GM19023 (cell line): ENCODE measurements around the gene C1orf115.
"Not testable (repeated sequence)": the region's sequence is repeated elsewhere in the genome, so short reads cannot be mapped to it uniquely, and the experiment has no call there.

Experiments
- ATAC-seq: cut with Tn5 transposase; IDR thresholded peaks from one replicate; pipeline ENCODE4 v1.9.1; 2021; ENCODE audit warnings: mild to moderate bottlenecking, moderate library complexity; ENCODE audit not compliant: unreplicated experiment

Gene C1orf115

DNA sequence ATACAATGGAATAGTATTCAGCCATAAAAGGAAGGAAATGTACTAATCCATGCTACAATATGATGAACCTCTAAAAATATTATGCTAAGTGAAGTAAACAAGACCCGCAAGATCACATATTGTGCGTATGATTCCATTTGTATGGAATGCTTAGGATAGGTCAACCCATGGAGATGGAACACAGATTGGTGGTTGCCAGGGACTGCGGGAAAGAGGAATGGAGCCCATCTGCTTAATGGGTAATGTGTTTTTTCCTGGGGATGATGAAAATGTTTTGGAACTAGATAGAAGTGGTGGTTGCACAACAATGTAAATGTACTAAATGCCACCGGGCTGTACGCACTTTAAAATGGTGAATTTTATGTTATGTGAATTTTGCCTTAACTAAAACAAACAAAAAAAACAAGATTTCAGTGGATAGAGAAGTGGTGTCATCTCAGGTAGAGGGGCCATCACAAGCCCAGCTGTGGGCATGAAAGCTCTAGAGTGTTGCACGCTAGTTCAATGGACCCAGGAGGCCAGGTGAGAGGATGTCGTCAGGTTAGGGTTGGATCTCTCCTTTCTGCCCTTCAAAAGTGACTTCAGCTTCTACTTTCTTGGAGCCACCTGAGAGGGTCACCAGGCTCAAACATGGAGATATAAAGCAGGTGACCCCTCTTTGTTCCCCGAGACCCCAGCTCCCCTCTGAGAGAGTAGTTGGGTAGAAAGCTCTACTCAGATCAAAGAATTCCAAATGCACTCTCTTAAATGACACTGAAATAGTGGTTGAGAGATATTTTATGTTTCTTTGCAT is 2.5 kb downstream of the C1orf115 start:
- no peak for ATAC-seq

DNA sequence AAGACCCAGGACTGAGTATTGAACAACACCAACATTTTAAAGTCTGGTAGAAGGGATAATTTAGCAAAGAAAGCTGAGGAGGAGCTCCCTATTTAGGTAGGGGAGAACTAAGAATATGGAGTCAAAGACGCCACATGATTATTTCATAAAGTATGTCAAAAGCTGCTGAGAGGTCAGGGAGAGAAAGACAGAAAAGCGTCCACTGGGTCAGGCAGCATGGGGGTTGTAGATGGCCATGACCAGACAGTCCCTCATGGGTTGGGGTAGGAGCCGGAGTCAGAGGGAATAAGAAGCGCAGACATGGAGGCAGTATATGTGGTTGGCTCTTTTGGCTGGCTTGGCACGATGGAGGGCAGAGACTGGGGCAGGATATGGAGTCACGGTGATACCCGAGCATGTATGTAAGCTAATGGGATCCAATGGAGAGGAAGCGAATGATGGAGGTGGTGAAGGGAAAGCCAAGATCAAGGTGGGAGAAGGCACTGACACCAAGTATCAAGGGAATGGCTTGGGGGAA is 4.8 kb downstream of the C1orf115 start:
- no peak for ATAC-seq

DNA sequence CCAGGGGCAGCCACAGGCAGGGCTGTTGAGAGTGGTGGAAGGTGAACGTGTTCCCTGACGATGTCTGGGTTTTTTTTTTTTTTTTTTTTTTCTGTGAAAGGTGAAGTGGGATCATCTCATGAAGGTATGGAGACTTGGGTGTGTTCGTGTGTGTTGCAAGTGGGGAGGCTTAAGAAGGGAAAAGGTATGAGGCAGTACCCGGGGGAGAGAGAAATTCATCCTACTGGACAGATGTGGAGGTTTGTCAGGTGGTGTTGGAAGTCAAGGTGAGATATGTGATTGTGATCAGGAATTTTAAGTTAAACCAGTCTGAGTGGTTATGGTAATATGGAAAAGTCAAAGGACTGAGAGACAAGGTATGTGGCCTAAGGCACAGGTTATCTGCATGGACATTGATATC is 5.3 kb downstream of the C1orf115 start:
- no peak for ATAC-seq

DNA sequence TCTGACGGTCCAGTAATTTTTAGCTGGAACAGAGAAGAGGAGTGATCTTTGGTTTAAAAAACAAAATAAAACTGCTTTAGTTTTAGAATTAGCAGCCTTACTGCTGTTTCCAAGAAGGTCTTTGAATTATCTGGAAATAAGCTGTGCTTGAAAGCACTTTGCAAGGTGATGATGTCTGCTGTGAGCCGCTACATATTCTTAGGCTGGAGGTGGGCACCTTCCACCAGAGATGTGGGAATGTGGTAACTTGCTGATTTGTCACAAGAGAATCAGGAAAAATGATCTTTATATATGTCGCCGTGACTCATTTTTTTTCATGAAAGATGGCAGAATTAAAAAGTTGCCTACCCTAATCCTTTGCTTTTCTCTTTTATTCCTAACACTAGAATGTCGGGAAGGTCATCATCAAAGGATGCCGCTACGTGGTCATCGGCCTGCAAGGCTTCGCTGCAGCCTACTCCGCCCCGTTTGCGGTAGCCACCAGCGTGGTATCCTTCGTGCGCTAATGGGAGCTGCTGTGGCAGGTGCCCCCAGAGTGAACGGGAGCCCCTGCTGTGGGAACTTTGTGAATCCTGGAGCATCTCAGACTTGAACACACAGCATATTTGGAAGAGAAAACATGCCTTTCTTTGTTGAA is 6.2 kb downstream of the C1orf115 start:
- ATAC-seq = no peak

DNA sequence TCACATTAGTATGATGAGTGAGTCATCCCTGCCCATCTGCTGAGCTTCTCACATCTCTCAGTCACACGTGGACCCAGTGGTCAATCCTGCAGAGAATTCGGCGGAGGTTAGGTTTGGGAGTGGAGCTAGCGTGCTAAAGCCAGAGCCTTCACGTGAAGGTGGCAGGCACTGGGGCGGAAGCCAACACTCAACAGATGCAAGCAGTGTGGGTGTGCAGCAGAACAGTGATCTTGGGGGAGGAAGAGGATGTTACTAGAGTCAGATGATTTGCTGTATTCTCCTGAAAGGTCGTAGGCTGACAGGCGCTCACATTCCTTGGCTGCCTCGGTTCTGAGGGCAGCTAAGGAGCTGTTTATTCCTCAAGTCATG is 6.7 kb downstream of the C1orf115 start:
- ATAC-seq = no peak

DNA sequence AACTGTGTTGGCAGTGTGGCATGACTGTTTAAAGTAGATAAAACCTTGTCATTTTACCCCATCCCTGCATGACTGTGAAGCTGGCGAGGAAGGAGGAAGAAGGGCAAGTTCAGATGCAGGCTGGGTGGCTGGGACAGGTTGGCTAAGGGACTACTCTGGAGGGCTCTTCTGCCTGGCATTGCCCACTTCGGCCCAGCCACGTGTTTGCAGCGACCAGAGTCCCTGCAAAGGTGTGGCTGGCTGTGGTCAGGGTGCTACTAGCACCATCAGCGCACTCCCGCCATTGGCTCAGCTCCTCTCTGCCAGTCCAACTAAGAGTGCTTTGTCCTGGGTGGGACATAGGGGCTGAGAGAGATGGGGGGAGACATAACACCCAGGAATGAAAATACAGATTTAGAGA is 7.2 kb downstream of the C1orf115 start:
- no peak for ATAC-seq

DNA sequence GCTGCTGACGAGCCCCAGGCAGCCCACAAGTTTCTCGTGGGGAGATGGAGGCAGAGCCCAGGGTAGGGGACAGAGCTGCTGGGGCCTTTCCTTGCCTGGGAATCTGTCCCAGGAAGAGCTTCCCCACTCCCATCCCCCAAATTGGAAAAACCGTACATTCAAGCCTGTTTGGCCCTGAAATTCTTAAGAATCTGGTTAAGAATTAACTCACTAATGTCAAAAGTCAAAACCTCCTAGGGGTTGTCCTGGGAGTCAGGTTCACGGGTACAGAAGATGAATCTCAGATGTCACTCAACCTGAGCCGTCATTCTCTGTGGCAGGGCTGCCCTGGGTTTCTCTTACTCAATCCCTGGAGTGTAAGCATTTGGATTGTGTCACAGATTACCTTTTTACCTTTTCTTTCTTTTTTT is 8.4 kb downstream of the C1orf115 start:
- ATAC-seq = no peak

DNA sequence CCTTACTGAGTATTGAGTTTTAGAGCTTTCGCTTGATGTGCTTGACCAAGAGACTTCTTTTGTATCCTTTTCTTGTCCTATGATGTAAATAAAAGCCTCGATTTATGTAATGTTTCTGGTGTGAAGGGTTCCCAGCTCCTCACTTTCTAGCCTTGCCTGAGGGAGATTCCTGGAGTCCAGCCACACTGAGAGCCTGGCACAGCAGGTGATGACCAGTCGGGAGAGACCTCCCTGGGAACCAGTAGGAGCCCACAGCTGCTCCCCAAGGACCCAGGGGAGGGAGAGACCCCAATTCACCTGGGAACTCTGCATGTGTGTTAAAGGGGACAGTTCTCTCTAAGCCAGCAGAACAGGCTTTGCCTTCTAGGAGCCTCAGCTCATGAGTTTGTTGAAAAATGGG is 8.9 kb downstream of the C1orf115 start:
- no peak for ATAC-seq

DNA sequence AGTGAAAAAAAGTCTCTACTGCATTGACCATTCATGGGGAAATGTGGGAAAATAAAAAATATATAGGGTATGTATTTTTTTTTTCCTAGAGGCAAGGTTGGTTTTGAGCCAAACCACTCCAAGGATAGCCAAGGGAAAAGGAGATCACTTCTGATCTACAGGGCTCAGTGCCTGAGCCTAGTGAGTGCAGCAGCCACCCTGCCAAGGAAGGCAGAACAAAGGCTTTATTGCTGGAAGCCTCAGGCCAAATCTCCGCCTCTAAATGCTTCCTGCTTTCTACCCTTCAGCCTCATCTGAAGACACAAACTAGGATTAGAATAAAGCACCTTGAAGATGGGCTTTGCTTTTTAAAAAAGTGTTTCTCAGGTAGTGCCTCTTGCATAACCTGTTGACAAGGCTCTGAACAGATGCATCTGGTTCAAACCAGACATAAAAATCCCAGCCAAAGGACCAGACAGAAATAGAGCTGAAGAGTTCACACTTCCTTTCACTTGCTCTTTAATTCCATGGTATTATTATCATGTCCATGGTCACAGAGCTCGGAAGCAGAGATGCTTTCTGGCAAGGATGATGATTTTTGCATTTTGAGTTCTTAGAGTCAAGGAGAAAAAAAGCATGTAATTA is 10.5 kb downstream of the C1orf115 start:
- ATAC-seq = no peak

DNA sequence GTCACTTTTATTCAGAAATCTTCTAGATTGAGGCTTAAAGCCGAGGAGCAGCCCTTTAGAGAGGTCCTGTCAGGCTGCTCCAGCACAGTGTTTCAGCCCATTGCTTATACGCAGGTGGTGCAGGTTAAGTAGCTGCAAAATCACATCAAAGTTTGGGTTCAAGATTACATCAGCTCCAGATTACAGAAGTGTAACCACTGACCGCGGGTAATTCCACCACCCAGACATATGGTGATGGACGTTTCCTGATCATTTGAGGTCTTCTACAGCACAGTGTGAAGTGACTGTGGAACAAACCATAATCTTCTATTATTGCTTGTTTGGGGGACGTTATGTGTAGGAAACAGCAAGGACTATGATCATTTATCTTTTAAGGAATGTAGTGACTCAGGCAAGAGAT is 11.8 kb downstream of the C1orf115 start:
- ATAC-seq = no peak

DNA sequence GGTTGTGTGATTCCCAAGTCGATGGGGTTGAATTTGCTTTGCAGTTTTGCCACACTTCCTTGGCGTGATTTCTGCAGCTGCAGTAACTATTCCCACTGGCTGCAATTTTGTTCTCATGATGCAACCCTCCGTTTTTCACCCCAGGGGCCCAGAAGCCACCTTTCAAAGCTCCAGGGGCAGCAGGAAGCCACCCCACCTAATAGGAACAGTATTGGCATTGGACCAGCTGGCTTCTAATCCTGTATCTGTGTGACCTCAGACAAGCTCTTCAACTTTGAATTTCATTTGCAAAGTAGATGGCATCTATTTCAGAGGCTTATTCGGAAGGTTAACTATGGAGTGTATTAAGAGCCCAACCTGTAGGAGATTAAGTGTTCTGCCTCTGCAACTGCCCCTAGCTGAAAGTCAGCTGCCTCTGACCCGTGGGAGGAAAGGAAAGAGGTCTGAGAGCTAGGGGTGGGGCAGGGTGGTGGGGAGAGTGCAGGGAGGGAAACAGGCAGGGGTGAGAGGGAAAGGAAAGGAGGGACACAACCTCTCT is 12.6 kb downstream of the C1orf115 start:
- ATAC-seq = no peak

DNA sequence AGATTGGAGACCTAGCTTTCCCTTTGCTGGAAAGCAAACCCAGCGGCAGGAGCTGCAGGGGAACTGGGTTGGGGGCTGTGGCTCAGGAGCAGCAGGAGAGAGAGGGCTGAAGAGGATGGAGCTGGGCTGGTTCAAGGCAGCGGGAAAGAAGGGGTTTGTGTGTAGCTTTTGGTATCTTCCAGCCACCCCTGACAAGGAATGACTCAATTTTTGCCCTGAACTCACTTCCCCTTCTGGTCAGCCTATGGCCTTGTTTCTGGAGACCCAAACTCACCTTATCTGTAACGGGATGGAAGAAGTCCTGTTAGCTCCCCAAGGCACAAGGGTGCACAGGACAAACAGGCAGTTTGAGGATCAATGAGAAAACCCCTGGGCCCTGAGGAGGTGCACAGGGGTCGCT is 13.1 kb downstream of the C1orf115 start:
- ATAC-seq = no peak

DNA sequence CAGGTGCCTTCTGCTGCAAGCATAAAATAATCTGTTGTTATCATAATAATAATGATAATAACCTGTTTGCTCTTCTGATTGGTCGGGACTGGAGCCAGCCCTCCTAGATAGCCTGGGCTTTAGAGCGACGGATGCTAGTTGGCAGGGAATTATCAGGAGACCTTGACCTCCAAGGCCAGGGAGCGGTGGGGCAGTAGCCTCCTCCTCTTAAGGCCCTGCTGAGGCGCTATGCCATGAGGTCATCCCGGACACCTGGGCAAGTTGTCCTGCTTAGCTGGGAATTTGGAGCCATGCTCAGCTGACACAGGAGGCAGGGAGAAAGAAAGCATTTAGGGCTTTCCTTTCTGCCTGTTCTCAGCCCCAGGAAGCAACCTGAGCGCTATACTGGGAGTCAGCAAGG is 15.6 kb downstream of the C1orf115 start:
- ATAC-seq = no peak

DNA sequence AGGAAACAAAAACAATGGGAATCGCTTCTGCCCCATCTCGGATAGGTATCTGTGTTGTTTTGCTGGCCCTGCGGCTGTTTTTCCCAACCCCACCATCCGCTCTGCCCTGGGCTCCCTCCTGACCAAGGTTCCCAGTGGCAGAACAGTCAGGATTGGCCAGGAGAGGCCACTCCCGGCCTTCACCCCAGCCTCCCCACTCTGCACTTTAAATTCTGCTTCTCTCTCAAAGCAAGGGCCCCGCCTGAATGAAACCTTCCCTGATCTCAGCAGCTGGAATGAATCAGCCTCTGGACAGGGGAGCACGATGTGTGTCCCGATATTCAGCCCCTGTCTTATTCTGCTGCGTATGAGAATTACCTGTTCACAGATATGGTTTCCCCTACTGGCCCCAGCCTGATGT is 16.3 kb downstream of the C1orf115 start:
- no peak for ATAC-seq

DNA sequence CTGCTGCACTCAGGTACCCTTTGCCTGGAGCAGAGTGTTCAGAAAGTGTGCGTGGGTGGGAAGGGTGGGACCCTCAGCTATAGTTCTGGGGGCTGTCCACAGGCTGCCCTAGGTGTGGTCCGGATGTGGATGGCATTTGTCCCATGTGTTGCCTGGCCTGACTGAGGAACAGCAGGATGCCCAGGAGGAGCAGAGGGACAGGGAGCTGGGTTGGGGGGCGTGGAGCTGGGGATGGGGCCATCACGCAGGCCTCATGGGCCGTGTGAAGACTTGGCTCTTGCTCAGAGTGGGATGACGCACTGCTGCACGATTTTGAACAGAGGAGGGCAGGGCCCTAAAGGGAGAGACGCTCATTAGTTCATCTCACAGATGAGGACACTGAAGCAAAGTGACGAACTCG is 17.0 kb downstream of the C1orf115 start:
- ATAC-seq = no peak

DNA sequence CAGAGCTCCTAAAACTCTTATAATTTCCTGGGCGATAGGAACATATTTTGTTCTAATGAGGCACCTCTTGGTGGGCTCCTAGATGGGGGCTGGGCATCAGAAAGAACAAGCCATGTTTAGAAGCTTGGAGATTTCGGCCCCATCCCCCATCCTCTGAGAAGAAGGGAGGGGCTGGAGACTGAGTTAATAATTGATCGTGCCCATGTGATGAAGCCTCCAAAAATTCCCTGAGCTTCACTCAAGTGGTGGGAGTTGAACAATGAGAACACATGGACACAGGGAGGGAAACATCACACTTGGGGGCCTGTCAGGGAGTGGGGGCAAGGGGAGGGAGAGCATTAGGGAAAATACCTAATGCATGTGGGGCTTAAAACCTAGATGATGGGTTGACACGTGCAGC is 18.1 kb downstream of the C1orf115 start:
- ATAC-seq = no peak

DNA sequence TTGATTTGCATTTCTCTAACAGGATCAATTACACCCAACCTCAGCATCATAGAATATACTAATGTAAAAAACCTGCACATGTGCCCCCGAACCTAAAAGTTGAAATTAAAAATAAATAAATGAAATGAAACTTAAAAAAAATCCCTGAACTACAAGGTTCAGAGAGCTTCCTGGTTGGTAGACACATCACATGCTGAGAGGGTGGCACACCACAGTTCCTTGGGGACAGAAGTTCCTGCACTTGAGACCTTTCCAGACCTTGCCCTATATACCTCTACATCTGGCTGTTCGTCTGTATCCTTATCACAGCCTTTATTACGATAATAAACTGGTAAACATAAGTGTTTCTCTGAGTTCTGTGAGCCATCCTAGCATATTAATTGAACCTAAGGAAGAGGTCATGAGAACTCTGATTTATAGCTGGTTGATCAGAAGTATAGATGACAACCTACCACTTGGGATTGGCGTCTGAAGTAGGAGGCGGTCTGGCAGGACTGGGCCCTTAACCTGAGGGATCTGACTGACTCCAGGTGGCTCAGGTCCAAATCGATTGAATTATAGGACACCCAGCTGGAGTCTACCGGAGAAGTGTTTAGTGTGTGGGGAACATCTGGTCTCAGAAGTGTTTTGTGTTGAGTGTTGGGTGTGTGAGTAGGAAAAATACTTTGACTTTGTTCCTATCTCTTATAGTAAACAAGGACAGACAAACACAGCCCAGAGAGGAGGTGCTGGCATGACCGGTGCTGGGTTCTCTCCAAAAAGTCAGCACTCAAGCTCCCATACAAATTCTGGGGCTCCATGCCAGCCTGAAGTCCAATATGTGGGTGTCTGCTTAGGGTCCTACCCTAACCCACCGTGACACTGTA is 19.0 kb downstream of the C1orf115 start:
- no peak for ATAC-seq

DNA sequence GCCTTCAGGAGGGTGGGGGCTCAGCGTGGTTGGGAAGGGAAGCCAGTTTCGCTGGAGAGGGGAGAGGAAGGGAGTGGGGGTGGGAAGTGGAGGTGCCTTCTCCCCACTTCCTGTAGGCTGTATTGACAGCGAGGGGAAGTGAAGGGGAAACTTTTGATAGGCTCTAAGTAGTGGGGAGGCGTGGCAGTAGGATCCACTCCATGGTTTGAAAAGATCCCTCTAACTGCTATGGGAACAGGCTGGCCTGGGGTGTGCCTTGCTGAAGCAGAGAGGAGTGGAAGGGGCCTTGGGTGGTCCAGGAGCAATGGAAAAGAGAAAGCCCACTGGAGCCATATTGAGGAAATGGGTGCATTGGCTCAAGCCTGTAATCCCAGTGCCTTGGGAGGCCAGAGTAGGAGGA is 20.2 kb downstream of the C1orf115 start:
- no peak for ATAC-seq

DNA sequence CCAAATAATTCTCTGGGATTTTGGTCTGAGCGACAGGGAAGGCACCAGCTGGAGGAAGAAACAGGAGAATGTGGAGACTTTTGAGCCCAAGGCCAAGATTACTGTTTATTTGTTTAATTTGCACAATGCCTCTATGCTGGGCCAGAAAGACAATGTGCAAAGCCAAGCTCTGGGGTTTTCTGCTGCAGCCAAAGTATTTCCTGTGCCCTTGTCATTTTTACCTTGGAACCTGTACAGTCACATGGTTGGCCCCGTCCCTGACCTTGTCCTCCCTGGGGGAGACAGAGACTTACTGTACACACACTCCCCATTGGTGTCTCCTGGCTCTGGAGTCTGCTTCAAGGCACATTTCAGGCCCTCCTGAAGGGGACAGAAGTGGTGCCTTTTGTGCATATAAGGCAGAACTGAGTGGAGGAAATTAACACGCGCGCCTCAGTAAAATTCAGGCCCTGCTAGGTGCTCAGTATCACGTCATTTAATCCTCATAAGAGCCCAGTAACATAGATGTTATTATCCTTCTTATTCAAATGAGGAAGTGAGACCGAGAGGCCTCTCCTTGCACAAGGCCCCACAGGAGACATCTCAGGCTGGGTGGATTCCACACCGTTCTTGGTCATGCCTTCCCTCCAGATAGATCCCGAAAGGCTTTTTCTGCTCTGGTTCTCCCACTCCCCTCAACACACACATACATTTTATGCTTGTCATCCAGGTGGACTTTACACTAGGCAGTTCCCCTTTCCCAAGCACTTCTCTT is 21.1 kb downstream of the C1orf115 start:
- ATAC-seq = peak; percentile 56

DNA sequence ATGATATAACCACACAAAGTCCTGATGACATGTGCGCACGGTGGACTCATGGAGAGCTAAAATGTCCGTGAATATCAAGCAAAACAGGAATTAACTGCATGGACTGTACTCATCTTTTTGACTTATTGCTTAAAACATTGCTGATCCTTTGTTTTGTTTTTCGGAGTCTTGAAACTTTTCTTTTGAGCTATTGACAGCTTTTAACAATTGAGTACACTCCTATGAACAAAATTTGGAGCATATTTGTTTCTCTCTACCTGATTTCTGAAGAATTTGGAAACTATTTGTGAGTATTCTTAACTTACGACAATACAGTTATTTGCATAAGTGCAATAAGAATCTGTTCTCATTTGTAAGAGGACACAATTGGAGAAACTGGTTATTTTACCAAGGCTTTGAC is 25.8 kb downstream of the C1orf115 start:
- not testable (repeated sequence) for ATAC-seq
